ENCODE results near the gene TEN1. TPM values are rescaled to one million over a fixed set of nuclear protein-coding genes. Genes with fewer than 3 reads are reported as not detected.
A peak's percentile ranks its signal among the peaks of the same experiment; 100 is the strongest.

Gene TEN1
- total and polyA plus RNA-seq, 2 of the 13 experiments (the other 11 are each of a cell fraction or from before 2014, with no cell fraction given), result 18.0 to 21.3 TPM

GRCh38 chr17:76032073-76032779 is 53.2 kb downstream of the TEN1 start (continued):
- TF ChIP-seq RFX3 (CRISPR knock-in tag; IDR thresholded peaks at IDR 0.05) (no peak), XBP1 (CRISPR knock-in tag; IDR thresholded peaks at IDR 0.05) (no peak), TBX3 (IDR thresholded peaks at IDR 0.05; ENCODE audit: borderline replicate concordance) (no peak), ZNF660 (CRISPR knock-in tag; IDR thresholded peaks at IDR 0.05; ENCODE audit: borderline replicate concordance, low read depth) (no peak), ZBTB1 (CRISPR knock-in tag; IDR thresholded peaks at IDR 0.05; ENCODE audit: borderline replicate concordance) (no peak), TARDBP (CRISPR knock-in tag; IDR thresholded peaks at IDR 0.05) (no peak), ZNF687 (CRISPR knock-in tag; IDR thresholded peaks at IDR 0.05) (peak; percentile 95), EHMT2 (IDR thresholded peaks at IDR 0.05; ENCODE audit: borderline replicate concordance, low read depth, low read length) (no peak), LCORL (IDR thresholded peaks at IDR 0.05) (no peak), LCORL (CRISPR knock-in tag; IDR thresholded peaks at IDR 0.05) (peak; percentile 62), DPF2 (CRISPR knock-in tag; IDR thresholded peaks at IDR 0.05; ENCODE audit: borderline replicate concordance, low read depth) (peak; percentile 61; the same call in 1 of the 2 replicates), ZNF17 (CRISPR knock-in tag; IDR thresholded peaks at IDR 0.05) (no peak), SMAD1 (CRISPR knock-in tag; IDR thresholded peaks at IDR 0.05; ENCODE audit: borderline replicate concordance, low read depth) (no peak), ZNF10 (CRISPR knock-in tag; IDR thresholded peaks at IDR 0.05; ENCODE audit: borderline replicate concordance, low read depth) (no peak), ZNF253 (CRISPR knock-in tag; IDR thresholded peaks at IDR 0.05; ENCODE audit: borderline replicate concordance) (no peak), ZNF761 (CRISPR knock-in tag; conservative IDR thresholded peaks at IDR 0.05) (0 out of 2 replicates have a peak, but pooled peaks have one; percentile 23), MEIS2 (CRISPR knock-in tag; IDR thresholded peaks at IDR 0.05) (no peak; the same call in 1 of the 2 replicates), ZNF275 (CRISPR knock-in tag; IDR thresholded peaks at IDR 0.05; ENCODE audit: borderline replicate concordance) (no peak), THRA (CRISPR knock-in tag; IDR thresholded peaks at IDR 0.05; ENCODE audit: borderline replicate concordance) (no peak), FLYWCH1 (CRISPR knock-in tag; IDR thresholded peaks at IDR 0.05) (no peak), ZNF883 (CRISPR knock-in tag; IDR thresholded peaks at IDR 0.05; ENCODE audit: not compliant biosample characterization) (no peak), NFE2L2 (IDR thresholded peaks at IDR 0.05; ENCODE audit: low read length) (no peak), PLRG1 (conservative IDR thresholded peaks at IDR 0.05) (no peak), HOXA5 (CRISPR knock-in tag; IDR thresholded peaks at IDR 0.05) (peak; percentile 66; the same call in 1 of the 2 replicates), ATF1 (CRISPR knock-in tag; IDR thresholded peaks at IDR 0.05) (no peak)

All from HepG2 (cell line).